Endothelial cell of umbilical vein (primary cell): ENCODE measurements around the gene MRPL54.
"Not testable (repeated sequence)": the region's sequence is repeated elsewhere in the genome, so short reads cannot be mapped to it uniquely, and the experiment has no call there.

Experiments
- CTCF ChIP-seq, 2 donors: IDR thresholded peaks; 1 replicate in 1 of 2; 2 replicates in 1 of 2; pipeline ENCODE4 v1.5.1; 2011; ENCODE audit warnings: low read length in 2 of 2, mild to moderate bottlenecking in 2 of 2, moderate library complexity in 2 of 2, control low read depth in 1 of 2, inconsistent platforms in 1 of 2, low read depth in 1 of 2; ENCODE audit not compliant: insufficient read depth in 1 of 2; ENCODE audit errors: extremely low read depth in 1 of 2
- EZH2 ChIP-seq: IDR thresholded peaks from 2 replicates; pipeline ENCODE4 v1.6.1; 2012; ENCODE audit warnings: borderline replicate concordance, low read depth, mild to moderate bottlenecking, moderate library complexity, low read length, inconsistent platforms; ENCODE audit not compliant: severe bottlenecking
- MYC ChIP-seq: IDR thresholded peaks from one replicate; pipeline ENCODE4 v1.6.1; 2011; ENCODE audit warnings: mild to moderate bottlenecking, low read depth, low read length
- TF ChIP-seq, protein P1 (sequence below): IDR thresholded peaks from 2 replicates; pipeline ENCODE4 v1.6.1; 2011; ENCODE audit not compliant: insufficient read depth, insufficient read length

- TF ChIP-seq, protein P1, sequence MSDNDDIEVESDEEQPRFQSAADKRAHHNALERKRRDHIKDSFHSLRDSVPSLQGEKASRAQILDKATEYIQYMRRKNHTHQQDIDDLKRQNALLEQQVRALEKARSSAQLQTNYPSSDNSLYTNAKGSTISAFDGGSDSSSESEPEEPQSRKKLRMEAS: not testable (repeated sequence)
- TF ChIP-seq CTCF (IDR thresholded peaks at IDR 0.05; ENCODE audit: extremely low read depth in 1 of 2, insufficient read depth in 1 of 2, low read depth in 1 of 2, low read length in 2 of 2); MYC; EZH2: not testable (repeated sequence)
These were observed 4.8 kb upstream of the MRPL54 start for GRCh38 chr19:3757705-3758104.
